NCI-H2107 treated with DMSO at 0.1 percent for 48 hours (cell line): ENCODE data around the gene NF1.
"Not testable (repeated sequence)": the region's sequence is repeated elsewhere in the genome, so short reads cannot be mapped to it uniquely, and the experiment has no call there.

ENCODE experiments used
- DNase-seq: peaks from one replicate; lab custom pipeline; 2025; ENCODE audit not compliant: unreplicated experiment; lab: John Stamatoyannopoulos, UW

The NF1 gene

DNA sequence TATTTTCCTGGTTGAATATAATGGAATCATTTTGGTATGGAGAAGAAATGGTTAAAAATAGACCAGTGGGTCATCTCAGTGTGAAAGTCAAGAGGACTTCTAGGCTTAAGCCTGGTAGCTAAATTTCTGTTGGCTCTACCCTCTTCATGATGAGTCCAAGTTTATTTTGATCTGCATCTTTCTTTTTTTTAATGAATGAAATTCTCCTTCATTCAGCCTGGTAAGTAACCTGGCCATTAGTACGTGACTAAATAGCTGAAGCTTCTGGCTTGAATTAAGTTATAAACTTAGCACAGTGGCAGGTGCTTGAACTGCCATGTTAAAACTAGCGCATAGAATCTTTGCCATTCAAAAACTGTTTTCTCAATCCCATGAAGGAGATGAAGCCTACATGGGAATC, 28.0 kb downstream of the NF1 start:
- DNase-seq, result no peak

DNA sequence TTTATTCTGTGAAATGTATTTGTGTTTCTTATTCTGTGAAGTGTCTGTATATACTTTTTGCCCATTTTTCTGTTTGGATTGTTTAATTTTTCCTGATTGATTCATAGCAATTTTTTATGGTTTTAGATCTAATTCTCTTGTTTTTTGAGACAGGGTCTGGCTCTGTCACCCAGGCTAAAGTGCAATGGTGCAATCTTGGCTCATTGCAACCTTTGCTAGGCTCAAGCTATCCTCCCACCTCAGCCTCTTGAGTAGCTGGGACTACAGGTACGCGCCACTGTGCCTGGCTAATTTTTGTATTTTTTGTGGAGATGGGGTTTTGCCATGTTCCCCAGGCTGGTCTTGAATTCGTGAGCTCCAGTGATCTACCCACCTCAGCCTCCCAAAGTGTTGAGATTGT, 31.5 kb downstream of the NF1 start:
- no peak for DNase-seq

DNA sequence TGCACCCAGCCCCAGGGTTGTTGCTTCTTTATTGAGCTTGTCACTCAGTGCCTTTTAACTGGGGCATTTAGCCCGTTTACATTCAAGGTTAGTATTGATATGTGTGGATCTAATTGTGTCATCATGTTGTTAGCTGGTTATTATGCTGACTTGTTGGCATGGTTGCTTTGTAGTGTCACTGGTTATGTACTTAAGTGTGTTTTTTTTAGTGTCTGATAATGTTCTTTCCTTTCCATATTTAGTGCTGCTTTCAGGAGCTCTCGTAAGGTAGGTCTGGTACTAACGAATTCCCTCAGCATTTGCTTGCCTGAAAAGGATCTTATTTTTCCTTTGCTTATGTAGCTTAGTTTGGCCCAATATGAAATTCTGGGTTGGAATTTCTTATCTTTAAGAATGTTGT, 33.5 kb downstream of the NF1 start:
- no peak for DNase-seq

DNA sequence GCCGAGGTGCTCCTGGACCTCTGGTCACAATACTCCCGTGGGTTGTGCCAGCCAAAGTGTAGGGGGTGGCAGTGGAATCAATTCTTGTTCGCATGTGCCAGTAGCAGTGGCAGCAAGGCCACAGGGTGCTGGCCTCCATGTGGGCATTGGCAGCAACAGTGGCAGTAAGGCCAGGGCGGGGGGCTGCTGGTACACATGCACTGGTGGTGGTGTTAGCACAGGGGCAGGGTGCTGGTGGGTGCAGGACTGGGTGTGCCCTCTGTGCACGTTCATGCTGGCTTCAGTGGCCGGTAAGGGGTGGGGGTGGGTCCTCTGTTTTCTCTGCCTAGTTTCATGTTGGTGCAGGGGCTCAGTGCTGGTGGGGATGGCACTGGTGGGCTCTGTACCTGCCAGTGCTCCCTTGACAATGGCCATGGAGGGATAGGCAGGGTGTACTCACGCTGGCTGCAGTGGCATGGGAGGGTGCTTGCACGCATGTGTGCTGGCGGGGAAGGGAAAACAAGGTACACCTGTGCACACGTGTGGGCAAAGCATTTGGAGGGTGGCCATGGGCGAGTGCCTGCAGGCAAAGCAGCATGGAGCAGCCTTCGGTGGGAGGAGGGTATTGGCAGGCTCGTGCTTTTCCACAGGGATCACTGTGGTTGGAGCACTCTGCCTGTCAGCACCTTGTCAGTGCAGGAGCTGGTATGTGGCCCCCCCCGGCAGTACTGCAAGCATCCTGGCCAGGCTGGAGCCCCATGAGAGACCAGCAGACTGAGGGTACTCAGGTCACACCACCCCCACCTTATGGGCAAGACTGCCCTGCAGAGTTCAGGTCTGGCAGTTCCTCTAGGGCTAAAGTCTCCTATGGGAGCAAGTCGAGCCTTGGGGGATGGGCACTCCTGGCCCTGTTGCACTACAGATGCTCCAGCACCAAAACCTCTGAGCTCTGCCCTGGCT, 35.8 kb downstream of the NF1 start:
- no peak for DNase-seq

DNA sequence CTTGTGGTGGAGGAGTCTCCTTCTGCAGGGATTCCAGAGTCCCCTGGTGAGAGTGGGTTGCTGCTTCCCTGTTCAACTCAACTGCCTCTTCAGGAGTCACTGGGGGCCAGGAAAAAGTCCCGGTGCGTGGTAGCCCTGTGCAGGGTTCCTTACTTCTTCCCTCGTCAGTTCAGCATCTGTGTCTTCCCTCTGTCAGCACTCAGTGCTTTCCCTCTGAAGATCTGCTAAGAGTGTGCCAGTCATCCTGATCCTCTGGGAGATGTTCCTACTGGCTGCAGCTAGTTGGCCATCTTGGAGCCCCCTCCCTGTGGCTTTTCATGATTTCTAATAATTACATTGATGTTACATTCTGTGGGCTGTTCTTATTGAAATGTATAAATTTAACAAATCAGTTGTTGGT, 36.5 kb downstream of the NF1 start:
- no peak for DNase-seq

DNA sequence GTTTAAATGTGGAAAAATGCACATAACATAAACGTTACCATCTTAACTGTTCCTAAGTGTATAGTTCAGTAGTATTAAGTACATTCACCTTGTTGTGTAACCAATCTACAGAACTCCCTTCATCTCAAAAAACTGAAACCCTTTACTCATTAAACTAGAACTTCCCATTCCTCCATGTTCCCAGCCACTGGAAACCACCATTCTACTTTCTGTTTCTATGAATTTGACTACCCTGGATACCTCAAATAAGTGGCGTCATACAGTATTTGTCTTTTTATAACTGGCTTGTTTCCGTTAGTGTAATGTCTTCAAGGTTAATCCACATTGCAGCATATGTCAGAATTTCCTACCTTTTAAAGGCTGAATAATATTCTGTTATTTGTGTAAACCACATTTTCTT, 38.2 kb downstream of the NF1 start:
- DNase-seq, result no peak

DNA sequence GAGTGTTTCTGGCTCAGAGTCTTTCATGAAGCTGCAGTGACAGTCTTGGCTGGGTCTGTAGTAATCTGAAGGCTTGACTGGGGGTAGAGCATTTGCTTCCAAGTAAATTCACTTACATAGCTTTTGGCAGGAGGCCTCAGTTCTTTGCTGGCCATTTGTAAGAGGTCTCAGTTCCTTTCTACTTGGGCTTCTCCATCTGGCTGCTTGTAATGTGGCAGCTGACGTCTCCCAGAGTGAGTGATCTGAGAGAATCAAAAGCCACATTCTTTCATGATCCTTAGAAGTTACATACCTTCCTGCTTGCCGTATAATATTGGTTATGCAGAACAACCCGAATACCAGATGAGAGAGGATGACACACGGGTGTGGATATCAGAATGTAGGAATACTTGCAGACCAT, 39.8 kb downstream of the NF1 start:
- DNase-seq, result no peak

DNA sequence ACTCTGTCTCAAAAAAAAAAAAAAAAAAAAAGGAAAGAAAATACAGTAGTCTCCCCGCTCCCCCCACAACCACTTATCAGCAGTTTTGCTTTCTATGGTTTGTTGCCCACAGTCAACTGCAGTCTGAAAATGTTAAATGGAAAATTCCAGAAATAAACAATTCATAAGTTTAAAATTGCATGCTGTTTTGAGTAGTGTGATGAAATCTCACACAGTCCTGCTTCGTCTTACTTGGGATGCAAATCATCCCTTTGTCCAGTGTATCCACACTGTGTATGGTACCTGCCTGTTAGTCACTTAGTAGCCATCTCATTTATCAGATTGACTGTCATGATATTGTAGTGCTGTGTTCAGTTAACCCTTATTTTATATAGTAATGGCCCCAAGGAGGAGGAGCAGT, 41.5 kb downstream of the NF1 start:
- no peak for DNase-seq

DNA sequence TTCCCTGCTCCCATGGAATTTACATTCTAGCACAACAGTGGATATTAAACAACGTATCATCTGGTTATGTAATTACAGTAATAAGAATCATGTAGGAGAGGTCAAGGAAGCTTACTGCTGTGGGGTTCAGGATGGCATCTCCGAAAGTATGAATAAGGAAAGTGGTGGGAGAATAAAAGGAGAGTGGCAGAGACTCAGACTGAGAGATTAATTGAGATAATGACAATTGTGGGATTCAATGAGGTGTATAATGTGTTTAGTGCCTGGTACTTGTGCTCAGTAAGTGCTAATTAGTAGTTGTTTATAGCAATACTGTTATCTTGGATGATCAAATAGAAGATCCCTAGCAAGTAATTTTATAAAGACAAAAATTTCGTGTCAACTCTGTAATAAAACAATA, 45.3 kb downstream of the NF1 start:
- DNase-seq, result no peak

DNA sequence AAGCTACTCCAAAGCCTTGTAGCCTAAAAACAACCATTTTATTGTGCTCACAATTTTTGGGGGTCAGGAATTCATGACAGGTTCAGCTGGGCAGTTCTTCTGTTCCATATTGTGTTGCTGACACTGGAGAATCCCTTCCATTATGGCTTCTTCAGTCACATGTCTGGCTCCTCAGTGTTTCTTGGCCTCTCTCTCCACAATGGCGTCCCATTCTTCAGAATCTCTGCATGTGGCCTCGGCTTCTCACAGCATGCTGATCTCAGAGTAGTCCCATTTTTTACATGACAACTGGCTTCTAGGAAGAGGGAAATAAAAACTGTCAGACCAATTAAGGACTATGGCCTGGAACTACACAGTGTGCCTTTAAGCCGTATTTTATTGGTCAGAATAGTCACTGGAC, 49.7 kb downstream of the NF1 start:
- no peak for DNase-seq

DNA sequence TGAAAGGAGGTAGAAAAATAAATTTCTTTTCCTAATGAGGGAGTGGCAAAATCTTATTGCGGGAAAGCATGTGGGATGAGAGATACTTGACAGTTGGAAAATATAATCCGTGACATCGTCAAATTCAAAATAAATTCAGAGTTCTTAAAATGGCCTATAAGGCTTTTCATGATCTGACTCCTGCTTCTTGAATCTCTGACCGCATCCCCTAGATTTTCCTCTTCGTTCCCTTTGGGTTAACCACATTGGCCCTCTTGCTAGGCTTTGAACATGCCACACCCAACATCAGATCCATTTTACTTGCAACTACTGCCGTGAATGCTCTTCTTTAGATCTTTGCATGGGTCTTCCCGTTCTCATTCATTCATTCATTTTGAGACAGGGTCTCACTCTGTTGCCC, 50.1 kb downstream of the NF1 start:
- DNase-seq, result no peak

DNA sequence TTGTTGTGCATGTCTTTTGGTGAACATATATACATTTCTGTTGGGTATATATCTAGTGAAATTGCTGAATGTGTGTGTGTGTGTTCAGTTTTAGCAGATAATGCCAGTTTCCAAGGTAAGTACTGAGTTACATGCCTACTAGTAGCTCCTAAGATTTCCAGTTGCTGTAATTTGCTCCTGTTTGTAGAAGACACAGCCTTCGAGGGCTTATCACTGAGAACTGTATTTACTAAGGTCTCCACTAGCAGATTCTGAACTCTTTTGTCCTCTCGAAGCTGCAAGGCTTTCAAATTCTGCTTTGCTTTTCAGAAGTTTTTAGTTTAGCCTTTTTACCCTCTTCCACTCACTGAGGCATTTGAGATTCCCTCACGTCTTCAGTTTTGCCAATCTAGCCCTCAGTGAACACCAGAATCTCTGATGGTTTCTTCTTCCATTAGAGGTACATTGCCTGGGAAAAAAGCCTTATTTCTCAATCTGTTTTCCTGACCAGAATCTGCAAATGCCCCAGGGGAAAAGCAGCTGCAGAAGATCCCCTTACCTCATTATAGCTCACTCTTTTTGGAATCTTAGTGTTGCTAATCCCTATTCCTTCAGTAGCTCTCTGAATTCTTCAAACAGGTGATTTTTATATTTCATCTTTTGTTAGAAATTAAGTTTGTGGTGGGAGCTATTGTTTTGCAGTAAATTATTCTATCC, 52.9 kb downstream of the NF1 start:
- no peak for DNase-seq

DNA sequence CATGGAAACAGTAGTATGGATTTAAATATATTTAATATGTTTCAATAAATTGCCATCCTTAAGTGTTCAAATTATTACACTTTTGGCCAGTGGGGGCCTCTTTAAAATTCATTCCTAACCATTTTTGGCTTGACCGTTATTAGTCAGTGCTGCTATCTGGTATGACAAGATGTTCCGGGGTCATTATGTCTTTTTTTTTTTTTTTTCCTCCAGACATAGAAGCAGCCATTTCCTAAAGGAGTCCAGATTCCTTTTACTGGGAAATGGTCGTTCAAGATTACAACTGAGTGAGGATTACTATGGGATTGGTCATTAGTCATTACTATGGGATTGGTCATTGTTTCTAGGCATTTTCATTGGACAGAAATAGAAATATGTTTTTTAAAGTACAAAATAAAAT, 53.4 kb downstream of the NF1 start:
- no peak for DNase-seq

DNA sequence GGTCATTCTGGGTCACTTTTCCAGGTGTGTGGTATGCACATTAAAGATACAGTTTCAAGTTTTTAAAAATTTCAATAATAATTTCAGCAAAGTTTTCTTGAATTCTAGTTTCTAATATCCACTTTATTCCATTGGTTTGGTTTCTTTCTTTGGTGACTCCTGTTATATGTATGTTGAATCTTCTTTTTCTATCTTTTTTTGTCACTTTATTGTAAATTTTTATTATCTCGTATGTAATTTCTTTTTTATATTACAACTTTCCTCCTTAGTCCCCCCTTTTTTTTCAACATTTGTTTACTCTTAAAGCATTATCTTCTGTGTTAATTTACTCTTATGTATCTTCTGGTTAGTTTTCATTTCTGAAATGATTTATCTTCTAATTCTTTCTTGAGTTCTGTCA, 57.5 kb downstream of the NF1 start:
- DNase-seq, result no peak

DNA sequence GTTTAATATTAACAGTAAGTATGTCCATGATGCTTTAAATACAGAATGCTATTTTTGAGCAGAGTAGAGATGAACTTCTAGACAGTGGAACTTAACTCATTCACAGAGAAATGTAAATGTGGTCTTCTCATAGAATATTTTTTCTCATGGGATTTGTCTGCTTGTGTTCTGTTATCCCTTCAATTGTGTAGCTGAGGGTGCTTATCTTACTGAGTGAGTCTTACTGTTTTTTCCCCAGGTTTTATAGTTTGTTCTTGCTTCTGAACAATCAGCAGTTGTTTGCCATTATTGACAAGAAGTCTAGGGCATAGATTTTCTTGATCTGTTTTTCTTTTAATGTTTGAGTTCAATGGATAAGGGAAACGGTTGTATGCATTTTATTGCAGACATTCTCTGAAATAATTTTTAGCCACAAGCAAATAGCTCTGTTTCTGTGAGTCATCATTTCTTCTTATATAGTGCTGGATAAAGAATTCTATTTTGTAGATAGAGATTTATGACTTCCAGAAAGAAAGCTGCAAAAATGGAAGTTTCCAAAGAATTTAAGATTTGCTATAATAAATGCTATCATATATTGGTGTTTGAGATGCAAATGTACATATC, 60.5 kb downstream of the NF1 start:
- no peak for DNase-seq

DNA sequence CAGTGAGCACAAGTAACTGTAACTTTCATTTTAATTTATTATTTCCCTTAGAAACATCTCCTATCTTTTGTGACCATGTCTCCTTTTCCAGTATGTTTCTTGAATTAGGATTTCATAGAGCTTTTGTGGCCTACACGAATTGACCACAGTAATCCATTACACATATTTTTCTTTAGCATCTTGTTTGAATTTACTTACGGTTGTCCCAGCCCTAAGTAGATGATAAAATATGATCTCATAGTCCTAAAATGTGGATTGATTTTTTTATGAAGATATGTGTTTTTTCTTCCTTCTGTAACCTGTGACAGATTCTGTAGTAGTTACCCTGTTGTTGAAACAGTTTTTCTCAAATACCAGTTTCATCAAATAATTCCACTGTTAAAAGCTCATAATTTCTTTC, 61.5 kb downstream of the NF1 start:
- DNase-seq, result no peak

DNA sequence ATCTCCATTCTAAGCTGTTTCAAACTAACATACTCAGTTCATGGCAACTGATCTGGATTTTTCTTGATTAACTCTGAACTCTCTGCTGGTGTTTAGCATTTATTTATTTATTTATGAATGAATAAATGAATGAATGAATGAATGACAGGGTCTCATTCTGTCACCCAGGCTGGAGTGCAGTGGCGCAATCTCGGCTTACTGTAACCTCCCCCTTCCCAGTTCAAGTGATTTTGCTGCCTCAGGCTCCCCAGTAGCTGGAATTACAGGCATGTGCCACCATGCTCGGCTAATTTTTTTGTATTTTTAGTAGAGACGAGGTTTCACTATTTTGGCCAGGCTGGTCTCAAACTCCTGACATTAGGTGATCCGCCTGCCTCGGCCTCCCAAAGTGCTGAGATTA, 62.1 kb downstream of the NF1 start:
- not testable (repeated sequence) for DNase-seq

DNA sequence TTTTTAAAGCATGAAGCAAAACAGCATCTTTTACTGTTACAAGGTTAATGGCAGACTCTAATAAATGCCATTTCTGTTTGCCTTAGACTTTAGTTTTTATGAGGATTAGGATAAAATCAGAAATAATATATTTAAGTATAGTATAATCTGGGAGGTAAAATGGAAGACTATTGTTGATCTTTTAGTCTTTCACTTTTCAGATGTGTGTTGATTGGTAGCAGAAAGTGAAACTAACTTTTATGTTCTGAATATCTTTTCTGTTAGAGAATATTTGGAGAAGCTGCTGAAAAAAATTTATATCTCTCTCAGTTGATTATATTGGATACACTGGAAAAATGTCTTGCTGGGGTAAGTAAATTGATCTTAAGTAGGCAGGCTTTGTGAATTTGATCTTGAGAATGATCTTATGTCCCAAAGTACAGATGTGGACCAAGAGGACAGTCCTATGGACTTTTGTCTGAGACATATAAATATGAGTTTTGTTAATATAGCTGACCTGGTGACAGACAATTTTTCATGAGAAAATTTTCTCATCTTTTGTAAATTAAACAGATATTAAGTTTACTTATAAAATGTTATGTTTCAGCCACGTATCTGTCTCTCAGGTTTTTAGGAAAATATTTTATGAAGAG, 64.1 kb downstream of the NF1 start:
- no peak for DNase-seq

DNA sequence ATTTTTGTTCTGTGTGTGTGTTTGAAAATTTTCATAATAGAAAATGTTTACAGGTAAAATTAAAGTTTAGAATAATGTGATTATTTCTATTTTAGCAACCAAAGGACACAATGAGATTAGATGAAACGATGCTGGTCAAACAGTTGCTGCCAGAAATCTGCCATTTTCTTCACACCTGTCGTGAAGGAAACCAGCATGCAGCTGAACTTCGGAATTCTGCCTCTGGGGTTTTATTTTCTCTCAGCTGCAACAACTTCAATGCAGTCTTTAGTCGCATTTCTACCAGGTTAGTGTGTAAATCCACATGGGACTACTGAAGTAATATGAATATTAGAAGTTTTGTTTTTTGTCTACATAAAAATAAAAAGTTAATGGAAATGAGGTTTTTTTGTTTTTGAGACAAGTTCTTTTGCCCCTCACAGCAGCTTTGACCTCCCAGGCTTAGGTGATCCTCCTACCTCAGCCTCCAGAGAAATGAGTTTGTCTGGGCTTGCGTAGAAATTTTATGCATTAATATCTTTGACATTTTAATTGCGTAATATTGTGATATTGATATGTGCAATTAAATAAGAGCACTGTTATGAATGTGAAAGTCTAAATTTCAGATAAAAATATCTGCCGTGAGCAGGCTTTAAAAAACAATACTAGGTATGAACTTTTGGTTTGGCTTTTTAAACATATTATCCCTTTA, 68.5 kb downstream of the NF1 start:
- DNase-seq, result no peak

DNA sequence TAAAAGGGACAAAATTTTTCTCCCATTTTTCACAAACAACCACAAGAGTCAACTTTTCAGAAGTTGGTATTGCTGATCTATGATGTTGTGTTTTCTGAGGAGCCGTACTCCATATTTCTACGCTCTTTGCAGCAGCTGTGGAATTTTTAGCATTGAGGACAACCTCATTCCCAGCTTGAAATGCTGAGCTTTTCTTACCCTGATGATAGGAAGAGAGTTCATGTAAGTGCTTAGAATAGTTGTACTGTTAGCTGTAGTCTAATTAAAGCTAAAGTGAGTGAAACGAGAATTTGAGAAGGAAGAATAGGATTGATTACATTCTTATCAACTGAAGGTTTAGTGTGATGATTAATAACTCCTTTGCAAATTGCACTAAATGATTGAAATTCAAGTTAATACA, 72.3 kb downstream of the NF1 start:
- DNase-seq, result no peak

DNA sequence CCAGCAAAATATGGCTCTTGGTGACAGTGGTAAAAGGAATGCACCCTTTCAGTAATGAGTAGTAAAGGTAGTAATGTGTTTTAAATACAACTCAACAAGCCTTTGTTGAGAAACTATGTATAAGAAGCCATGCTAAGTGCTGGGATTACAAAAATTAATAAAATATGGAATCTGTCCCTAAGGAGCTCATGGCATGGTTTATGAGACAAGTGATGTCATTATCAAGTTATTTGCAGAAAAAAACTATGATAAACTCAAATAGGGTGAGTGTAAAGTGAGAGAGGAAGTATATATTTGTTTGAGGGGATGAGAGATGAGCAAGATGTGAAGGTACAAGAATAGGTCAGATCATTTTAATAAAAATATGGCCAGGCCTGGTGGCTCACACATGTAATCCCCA, 76.9 kb downstream of the NF1 start:
- DNase-seq, result no peak
